HG03342 (cell line): ENCODE measurements around the gene TPGS1.
"Not testable (repeated sequence)": the region's sequence is repeated elsewhere in the genome, so short reads cannot be mapped to it uniquely, and the experiment has no call there.

Experiments
- ATAC-seq: cut with Tn5 transposase; IDR thresholded peaks from one replicate; pipeline ENCODE4 v1.9.1; 2021; ENCODE audit warnings: mild to moderate bottlenecking, moderate library complexity; ENCODE audit not compliant: unreplicated experiment

TPGS1 gene

DNA sequence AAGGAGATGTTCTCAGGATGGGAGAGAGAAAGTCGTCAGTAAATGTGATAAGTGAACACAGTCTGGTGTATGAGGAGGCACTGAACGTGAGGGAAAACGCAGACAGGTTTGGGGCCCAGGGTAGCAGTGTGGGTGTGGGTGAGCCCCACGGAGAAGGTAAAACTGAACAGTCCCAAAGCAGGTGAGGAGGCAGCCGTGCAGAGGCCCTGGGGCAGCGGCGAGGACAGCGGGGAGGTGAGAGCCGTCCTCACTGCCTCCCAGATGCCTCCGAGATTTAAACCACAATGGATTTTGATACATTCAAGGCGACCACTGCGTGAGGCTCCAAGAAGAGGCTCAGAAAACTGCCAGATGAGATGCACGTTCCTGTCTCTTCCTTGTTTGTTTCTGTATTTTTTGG, 31.9 kb upstream of the TPGS1 start:
- no peak for ATAC-seq

DNA sequence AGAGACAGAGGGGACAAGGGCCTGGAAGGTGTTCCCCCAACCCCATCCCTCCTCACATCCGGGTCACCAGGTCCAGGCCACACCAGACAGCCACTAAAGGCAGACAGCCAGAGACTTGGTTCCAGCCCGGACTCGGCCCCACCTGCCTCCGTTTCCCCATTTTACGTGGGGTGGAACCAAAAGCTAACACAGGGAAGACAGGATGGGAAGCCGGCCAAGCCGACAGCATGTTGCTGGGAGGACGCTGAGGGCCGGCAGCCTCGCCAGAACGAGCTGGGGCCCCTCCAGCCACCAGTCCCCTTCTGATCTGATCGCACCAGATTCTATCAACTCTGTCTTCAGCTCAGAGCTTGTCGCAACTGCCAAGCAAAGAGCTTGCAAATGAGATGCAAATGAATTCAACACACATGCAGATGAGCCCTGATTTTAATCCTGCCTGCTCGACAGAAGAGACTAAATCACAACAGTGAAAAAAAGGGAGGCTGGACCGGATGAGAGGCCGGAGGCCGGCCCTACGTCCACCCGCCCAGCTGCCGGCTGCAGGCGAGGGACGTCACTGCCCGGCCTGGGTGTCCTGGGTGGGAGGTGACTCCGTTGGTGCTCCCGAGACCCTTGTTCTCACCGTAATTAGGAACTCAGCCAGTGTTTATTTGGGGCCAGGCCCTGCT, 28.9 kb upstream of the TPGS1 start:
- no peak for ATAC-seq

DNA sequence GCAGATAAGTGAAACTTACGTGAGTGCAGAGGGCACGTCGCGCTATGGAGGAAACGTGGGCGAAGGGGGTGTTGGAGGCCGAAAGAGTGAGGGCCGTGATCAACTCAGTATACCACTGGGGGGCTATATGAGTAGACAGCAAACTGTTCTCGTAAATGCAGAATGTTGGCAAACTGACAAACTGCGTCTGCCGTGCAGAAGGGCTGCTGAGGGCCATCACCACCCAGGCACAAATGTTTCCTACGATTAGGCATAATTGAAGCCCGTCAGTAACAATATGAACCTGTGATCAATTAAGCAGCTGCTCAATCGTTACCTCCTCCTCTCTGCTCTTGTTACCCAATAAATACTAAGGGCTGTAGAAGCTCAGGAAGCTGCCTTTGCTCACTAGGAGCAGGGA, 28.3 kb upstream of the TPGS1 start:
- no peak for ATAC-seq

DNA sequence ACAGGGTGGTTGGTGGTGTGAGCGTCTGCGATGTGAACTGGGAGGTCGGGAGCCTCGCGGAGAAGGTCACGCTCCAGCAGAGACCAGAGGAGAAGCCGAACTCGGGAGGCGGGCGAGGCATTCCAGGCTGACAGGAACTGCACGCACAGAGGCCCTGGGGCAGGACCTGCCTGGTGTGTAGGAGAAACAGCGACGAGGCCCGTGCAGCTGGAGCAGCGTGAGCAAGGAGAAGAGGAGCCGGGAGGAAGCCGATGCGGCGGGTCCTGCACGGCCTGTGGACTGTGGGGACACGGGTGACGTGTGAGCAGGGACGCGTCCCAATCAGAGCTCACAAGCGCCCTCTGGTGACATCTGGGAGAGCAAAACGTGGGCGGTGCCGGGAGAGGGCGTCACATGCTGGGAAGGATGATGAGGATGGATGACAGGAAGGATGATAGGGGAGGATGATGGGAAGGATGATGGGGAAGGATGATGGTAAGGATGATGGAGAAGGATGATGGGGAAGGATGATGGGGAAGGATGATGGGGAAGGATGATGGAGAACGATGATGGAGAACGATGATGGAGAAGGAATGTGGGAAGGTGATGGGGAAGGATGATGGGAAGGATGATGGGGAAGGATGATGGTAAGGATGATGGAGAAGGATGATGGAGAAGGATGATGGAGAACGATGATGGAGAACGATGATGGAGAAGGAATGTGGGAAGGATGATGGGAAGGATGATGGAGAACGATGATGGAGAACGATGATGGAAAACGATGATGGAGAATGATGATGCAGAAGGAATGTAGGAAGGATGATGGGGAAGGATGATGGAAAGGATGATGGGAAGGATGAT, 27.1 kb upstream of the TPGS1 start:
- ATAC-seq = no peak

- not testable (repeated sequence) for ATAC-seq
These were observed 26.2 kb upstream of the TPGS1 start for GRCh38 chr19:481100-481499.

GRCh38 chr19:482186-483041, 24.9 kb upstream of the TPGS1 start:
- no peak for ATAC-seq

DNA sequence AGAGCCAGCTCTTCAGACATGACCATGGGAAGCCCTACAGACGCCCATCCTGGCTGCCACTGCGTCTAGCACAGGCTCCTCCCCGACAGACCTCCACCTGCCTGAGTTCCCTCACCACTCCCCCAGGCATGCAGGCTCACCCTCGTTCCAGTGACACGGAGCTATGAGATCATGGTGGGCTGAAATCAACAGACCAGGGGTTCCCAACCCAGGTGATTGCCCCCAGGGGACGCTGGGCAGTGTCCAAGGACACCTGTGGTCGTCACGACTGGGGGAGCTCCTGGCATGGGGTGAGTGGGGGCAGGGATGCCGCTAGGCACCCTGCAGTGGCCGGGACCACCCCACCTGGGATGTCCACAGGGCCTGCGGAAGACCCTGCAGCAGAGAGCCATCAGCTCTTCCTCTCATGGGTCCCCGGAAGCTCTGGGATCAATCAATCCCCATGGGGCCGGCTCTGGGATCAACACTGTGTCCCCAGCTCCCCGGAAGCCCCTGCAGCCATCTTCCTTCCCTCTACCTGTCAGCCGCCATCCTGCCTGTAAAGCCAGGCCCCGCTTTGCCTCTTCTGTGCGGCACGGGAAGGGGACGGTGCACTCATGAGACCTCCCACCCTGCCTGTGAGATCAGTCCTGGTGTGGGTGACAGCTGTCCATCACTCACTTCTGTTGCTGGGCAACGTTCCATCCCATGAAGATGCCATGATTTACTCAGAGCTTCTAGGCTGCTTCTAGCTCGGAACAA, 23.8 kb upstream of the TPGS1 start:
- ATAC-seq = no peak

DNA sequence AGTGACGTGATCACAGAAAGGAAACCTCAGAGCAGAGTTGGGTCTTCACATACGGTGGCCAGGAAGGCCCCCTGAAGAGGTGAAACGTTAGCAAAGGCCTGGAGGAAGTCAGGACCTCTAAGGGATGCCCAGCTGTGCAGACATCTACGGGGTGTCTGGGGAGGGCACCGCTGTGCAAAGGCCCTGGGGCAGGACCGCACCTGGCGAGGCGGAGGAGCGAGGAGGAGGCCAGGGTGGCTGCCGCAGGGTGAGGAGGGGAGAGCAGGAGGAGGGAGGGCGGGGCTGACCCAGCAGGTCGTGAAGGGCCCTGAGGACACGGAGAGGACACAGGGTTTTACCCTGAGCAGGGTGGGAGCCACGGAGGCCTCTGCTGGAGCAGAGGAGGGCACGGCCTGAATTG, 22.8 kb upstream of the TPGS1 start:
- ATAC-seq = no peak

GRCh38 chr19:485077-485476, 22.2 kb upstream of the TPGS1 start:
- no peak for ATAC-seq

- no peak for ATAC-seq
These were observed 21.6 kb upstream of the TPGS1 start for GRCh38 chr19:485583-486236.

- peak; percentile 80 for ATAC-seq
These were observed 18.5 kb upstream of the TPGS1 start for GRCh38 chr19:488505-489417.

DNA sequence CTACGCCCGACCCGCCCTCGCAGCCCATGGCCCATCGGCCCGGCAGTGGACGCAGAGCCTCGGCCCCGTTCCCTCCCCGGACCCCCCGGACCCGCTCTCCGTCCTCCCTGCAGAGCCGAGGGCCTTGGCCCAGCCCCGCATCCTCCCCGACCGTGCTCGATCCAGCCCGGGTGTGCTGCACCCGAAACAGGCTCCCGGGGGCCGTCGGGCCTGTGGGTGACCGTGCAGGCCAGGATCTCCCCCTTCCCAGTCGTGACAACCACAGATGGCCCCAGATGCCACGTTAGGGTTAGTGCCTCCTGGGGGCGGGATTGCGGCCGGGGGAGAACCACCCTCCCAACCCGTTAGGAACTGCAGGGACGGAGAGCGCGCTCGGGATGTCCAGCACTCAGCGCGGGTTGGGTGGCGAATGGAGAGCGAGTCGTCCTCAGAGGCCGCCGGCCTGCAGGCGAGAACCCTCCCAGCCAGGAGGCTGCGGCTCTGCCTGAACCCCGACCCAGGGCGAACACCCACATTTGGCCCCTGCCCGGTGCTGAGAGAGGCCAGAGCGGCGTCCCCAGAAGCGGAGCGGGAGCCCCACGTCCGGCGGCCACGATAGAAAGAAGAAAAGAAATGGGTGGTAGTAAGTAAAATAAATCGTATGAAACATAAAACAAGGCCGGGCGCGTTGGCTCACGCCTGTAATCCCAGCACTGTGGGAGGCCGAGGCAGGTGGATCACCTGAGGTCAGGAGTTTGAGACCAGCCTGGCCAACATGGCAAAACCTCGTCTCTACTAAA, 17.7 kb upstream of the TPGS1 start:
- ATAC-seq = no peak

DNA sequence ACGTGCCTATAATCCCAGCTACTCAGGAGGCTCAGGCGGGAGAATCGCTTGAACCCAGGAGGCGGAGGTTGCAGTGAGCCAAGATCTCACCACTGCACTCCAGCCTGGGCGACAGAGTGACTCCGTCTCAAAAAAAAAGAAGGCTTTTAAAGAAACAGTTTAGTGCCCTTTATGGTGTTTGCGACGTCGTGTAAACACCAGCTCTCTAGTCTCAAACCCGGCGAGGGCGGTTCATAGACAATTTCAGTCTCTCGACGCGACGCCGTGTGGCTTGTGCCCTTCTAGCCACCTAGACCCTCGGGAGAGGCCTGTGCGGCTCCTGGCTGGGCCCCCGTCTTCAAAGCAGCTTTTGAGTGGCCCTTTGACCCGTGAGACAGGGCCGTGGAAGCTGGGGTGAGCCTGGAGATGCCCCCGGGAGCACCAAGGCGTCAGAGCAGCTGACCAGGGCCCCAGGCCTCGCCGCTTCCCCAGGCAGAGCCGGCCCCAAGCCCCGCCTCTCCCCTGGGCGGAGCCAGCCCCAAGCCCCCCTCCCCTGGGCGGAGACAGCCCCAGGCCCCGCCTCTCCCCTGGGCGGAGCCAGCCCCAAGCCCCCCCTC, 16.1 kb upstream of the TPGS1 start:
- no peak for ATAC-seq

GRCh38 chr19:492091-492531, 15.2 kb upstream of the TPGS1 start:
- no peak for ATAC-seq

DNA sequence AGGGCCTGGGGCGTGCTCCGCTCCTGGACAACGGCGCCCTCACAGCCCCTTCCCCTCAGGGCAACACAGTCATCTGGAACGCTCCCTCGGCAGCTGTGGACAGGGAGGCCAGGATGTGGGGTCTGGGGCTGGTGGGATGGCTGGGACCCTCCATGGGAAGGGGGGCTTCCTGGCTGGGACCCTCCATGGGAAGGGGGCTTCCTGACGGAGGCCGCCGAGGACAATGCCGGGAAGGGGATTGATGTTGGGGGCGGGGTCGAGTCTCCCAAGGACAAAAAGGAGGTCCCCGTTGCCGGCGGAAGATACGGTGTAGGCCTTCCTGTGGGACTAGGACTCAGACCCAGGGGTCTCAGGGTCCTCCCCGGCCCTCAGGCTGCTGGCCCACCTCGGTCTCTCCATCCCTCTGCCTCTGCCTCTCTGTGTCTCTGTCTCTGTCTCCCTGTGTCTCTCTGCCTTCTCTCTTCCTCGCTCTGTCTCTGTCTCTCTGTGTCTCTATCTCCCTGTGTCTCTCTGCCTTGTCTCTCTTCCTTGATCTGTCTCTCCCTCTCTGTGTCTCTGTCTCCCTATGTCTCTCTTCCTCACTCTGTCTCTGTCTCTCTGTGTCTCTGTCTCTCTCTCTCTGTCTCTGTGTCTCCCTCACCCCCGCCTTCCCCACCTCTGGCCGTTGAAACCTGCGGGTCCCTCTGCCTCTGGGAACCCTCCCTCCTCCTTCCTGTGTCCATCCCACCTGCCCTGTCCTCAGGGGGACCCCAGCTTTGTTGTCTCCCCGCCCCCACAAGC, 13.7 kb upstream of the TPGS1 start:
- ATAC-seq = no peak

DNA sequence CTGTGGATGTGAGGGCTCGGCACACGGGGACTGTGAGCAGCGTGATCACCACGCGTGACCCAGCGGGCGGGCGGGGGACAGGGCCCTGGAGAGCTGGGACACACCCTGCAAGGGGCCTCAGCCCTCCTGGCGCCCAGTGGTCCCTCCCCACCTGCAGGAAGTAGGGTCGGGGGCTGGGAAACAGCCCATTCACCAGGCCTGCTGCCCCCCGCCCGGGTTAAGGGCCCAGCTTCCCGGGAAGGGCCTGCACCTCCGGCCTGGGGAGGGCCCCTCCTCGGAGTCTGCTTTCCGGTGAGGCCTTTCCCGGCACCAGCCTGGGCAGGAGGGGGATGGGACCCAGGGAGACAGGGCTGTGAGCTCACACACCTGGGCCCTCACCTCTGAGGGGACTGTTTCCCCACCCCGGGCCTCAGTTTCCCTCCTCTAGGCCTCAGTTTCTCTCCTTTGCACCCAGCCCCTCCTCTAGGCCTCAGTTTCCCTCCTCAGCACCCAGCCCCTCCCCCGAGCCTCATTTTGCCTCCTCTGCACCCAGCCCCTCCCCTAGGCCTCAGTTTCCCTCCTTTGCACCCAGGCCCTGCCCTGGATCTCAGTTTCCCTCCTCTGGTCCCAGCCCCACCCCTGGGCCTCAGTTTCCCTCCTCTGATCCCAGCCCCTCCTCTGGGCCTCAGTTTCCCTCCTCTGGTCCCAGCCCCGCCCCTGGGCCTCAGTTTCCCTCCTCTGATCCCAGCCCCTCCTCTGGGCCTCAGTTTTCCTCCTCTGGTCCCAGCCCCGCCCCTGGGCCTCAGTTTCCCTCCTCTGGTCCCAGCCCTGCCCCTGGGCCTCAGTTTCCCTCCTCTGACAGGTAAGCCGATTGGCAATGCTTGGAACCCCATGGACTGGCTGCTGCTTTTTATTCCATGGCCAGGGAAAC, 12.9 kb upstream of the TPGS1 start:
- no peak for ATAC-seq
